NCI-H1694 (cell line): ENCODE results near the gene IGIP.

Source experiments
- DNase-seq: peaks from one replicate; lab custom pipeline; 2025; lab: John Stamatoyannopoulos, UW

Gene IGIP

GRCh38 chr5:140165101-140165922, 39.6 kb downstream of the IGIP start:
- DNase-seq = no peak

GRCh38 chr5:140165923-140166270, 40.2 kb downstream of the IGIP start:
- DNase-seq = no peak

GRCh38 chr5:140166911-140167310, 41.2 kb downstream of the IGIP start:
- no peak for DNase-seq

- DNase-seq = no peak
Observed at GRCh38 chr5:140168371-140168770, 42.6 kb downstream of the IGIP start.

- DNase-seq = no peak
Observed at GRCh38 chr5:140169410-140169809, 43.7 kb downstream of the IGIP start.

- DNase-seq = no peak
Observed at GRCh38 chr5:140172483-140172882, 46.7 kb downstream of the IGIP start.

- no peak for DNase-seq
Observed at GRCh38 chr5:140174014-140174413, 48.3 kb downstream of the IGIP start.

GRCh38 chr5:140174465-140175366, 49.0 kb downstream of the IGIP start, which contains the start of gene CYSTM1:
CYSTM1 (plus strand) TSS chr5:140175188; CDS start chr5:140194466, 19,278 bp downstream.
- DNase-seq = peak; percentile 75

- DNase-seq = peak; percentile 58
Observed at GRCh38 chr5:140175367-140176030, 49.8 kb downstream of the IGIP start.

GRCh38 chr5:140176031-140176387, 50.3 kb downstream of the IGIP start:
- no peak for DNase-seq

GRCh38 chr5:140178086-140178410, 52.3 kb downstream of the IGIP start:
- DNase-seq = no peak

- no peak for DNase-seq
Observed at GRCh38 chr5:140178482-140179116, 52.9 kb downstream of the IGIP start.
